ENCODE results near the gene POM121L2. TPM values are rescaled to one million over a fixed set of nuclear protein-coding genes. Genes with fewer than 3 reads are reported as not detected.

Gene POM121L2
- total and polyA plus RNA-seq, 9 of the 15 experiments (the other 6 are each of a cell fraction or from before 2014, with no cell fraction given), result 0.23 to 0.45 TPM; not detected in 7

DNA sequence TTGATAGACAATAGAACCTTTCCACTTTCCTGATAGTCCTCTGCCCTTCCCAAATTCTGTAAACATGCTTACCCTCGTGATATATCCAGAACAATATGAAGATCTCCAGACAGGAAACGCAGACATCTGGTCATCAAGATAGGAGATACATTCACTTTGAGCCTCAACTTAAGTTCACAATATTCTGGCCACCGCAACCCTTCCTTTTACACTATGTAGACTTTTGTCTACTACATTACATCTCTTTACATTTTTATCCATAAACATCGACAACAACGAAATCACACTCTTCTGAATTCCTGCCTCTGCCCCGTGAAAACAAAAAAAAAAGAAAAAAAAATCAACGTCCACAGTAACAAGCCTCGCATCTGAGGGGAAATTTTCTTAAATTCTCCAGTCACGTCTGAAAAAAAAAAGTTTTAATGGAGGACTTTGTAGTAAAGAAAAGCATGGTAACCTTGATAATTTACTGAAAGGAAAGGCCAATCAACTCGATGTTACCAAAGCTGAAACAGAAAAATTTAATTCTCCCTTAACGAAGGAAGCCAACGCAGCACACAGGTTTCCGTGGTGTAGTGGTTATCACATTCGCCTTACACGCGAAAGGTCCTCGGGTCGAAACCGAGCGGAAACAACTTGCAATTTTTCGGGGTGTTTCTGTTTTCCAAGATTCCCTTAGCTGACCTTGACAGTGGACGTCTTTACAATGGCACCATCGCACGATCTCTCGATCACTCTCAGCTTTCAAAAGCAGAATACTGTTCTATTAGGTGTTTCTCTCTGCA lies 21.8 kb downstream of the POM121L2 start (continued):
- TF ChIP-seq, protein P1, sequence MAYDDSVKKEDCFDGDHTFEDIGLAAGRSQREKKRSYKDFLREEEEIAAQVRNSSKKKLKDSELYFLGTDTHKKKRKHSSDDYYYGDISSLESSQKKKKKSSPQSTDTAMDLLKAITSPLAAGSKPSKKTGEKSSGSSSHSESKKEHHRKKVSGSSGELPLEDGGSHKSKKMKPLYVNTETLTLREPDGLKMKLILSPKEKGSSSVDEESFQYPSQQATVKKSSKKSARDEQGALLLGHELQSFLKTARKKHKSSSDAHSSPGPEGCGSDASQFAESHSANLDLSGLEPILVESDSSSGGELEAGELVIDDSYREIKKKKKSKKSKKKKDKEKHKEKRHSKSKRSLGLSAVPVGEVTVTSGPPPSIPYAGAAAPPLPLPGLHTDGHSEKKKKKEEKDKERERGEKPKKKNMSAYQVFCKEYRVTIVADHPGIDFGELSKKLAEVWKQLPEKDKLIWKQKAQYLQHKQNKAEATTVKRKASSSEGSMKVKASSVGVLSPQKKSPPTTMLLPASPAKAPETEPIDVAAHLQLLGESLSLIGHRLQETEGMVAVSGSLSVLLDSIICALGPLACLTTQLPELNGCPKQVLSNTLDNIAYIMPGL (CRISPR knock-in tag; IDR thresholded peaks at IDR 0.05), result peak; percentile 90; the same call in 1 of the 2 replicates
- TF ChIP-seq HDAC1 (IDR thresholded peaks at IDR 0.05) (peak; percentile 48 to 83), MCM7 (IDR thresholded peaks at IDR 0.05) (no peak), STAT5A (IDR thresholded peaks at IDR 0.05; ENCODE audit: borderline replicate concordance, low read length) (peak; percentile 44), CCAR2 (IDR thresholded peaks at IDR 0.05; ENCODE audit: low read depth, low read length) (no peak), ZKSCAN1 (IDR thresholded peaks at IDR 0.05; ENCODE audit: low read depth, low read length) (no peak), ZNF24 (IDR thresholded peaks at IDR 0.05) (no peak; the same call in 1 of the 2 replicates), TOE1 (IDR thresholded peaks at IDR 0.05; ENCODE audit: borderline replicate concordance) (peak; percentile 67), TOE1 (CRISPR knock-in tag; IDR thresholded peaks at IDR 0.05; ENCODE audit: borderline replicate concordance, low read depth) (no peak), ZNF23 (CRISPR knock-in tag; IDR thresholded peaks at IDR 0.05) (no peak), NR3C1 (CRISPR knock-in tag; IDR thresholded peaks at IDR 0.05) (no peak), SNIP1 (IDR thresholded peaks at IDR 0.05; ENCODE audit: low read depth) (peak; percentile 56; the same call in 1 of the 2 replicates), ZEB2 (IDR thresholded peaks at IDR 0.05) (peak; percentile 86), ZNF717 (CRISPR knock-in tag; IDR thresholded peaks at IDR 0.05) (no peak), SRSF9 (IDR thresholded peaks at IDR 0.05; ENCODE audit: borderline replicate concordance, low read depth, low read length) (no peak), MBD2 (IDR thresholded peaks at IDR 0.05; ENCODE audit: borderline replicate concordance, low read depth) (no peak), TGIF2 (CRISPR knock-in tag; IDR thresholded peaks at IDR 0.05) (no peak), HMG20A (CRISPR knock-in tag; conservative IDR thresholded peaks at IDR 0.05) (no peak), FOS (IDR thresholded peaks at IDR 0.05; ENCODE audit: extremely low read depth, insufficient read length) (no peak), ZNF174 (CRISPR knock-in tag; IDR thresholded peaks at IDR 0.05) (no peak), CREB1 (IDR thresholded peaks at IDR 0.05) (peak; percentile 45), CREB1 (CRISPR knock-in tag; IDR thresholded peaks at IDR 0.05) (no peak; the same call in 1 of the 2 replicates), POLR2AphosphoS5 (IDR thresholded peaks at IDR 0.05; ENCODE audit: control insufficient read depth, insufficient read depth, low read depth, low read length) (no peak)
- TF ChIP-seq, protein P2, sequence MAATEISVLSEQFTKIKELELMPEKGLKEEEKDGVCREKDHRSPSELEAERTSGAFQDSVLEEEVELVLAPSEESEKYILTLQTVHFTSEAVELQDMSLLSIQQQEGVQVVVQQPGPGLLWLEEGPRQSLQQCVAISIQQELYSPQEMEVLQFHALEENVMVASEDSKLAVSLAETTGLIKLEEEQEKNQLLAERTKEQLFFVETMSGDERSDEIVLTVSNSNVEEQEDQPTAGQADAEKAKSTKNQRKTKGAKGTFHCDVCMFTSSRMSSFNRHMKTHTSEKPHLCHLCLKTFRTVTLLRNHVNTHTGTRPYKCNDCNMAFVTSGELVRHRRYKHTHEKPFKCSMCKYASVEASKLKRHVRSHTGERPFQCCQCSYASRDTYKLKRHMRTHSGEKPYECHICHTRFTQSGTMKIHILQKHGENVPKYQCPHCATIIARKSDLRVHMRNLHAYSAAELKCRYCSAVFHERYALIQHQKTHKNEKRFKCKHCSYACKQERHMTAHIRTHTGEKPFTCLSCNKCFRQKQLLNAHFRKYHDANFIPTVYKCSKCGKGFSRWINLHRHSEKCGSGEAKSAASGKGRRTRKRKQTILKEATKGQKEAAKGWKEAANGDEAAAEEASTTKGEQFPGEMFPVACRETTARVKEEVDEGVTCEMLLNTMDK (IDR thresholded peaks at IDR 0.05; ENCODE audit: borderline replicate concordance, insufficient read depth, low read depth, low read length, poor library complexity, severe bottlenecking), result no peak
- TF ChIP-seq, protein P3, sequence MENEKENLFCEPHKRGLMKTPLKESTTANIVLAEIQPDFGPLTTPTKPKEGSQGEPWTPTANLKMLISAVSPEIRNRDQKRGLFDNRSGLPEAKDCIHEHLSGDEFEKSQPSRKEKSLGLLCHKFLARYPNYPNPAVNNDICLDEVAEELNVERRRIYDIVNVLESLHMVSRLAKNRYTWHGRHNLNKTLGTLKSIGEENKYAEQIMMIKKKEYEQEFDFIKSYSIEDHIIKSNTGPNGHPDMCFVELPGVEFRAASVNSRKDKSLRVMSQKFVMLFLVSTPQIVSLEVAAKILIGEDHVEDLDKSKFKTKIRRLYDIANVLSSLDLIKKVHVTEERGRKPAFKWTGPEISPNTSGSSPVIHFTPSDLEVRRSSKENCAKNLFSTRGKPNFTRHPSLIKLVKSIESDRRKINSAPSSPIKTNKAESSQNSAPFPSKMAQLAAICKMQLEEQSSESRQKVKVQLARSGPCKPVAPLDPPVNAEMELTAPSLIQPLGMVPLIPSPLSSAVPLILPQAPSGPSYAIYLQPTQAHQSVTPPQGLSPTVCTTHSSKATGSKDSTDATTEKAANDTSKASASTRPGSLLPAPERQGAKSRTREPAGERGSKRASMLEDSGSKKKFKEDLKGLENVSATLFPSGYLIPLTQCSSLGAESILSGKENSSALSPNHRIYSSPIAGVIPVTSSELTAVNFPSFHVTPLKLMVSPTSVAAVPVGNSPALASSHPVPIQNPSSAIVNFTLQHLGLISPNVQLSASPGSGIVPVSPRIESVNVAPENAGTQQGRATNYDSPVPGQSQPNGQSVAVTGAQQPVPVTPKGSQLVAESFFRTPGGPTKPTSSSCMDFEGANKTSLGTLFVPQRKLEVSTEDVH (IDR thresholded peaks at IDR 0.05; ENCODE audit: low read depth, partially characterized antibody), result no peak
